ENCODE measurements around the gene ABHD14A. TPM values are rescaled to one million over a fixed set of nuclear protein-coding genes. Genes with fewer than 3 reads are reported as not detected.
A peak's percentile ranks its signal among the peaks of the same experiment; 100 is the strongest.

ABHD14A gene
- total RNA-seq, 4 donors from 2014 or later = 3.1 to 11.9 (median 8.3) TPM

GRCh38 chr3:51930439-51930838 lies 44.4 kb upstream of the ABHD14A start:
- Histone ChIP-seq H3K9me3 (no peaks in the 10 kb centered on the region), H3K4me1 (no peaks in the 10 kb centered on the region), H3K27ac (no peak overlapping the region), H3K27me3 (no peaks in the 10 kb centered on the region), H3K36me3 (peaks cover 33% of the 10 kb centered on the region), H3K4me3 (no peak overlapping the region)
- WGBS = 100% methylated on average over 1 of the region's 1 CpG
- TF ChIP-seq POLR2A (IDR thresholded peaks at IDR 0.05) = no peak
- no peak for TF ChIP-seq CTCF (IDR thresholded peaks at IDR 0.05)
- no peak for TF ChIP-seq POLR2AphosphoS5 (IDR thresholded peaks at IDR 0.05)
- TF ChIP-seq EP300 (IDR thresholded peaks at IDR 0.05) = no peak
- DNase-seq (ENCODE audit: low spot score in 2 of 2) = peak in 1 of 2 donors; percentile 29

- Histone ChIP-seq H3K27ac (no peak overlapping the region), H3K36me3 (peaks cover 46% of the 10 kb centered on the region), H3K4me1 (no peaks in the 10 kb centered on the region), H3K9me3 (no peaks in the 10 kb centered on the region), H3K27me3 (no peaks in the 10 kb centered on the region), H3K4me3 (no peak overlapping the region)
- DNase-seq (ENCODE audit: low spot score in 2 of 2) = peak in 1 of 2 donors; percentile 34
- WGBS = 96% methylated on average over 6 of the region's 6 CpGs
- TF ChIP-seq POLR2AphosphoS5 (IDR thresholded peaks at IDR 0.05) (no peak), POLR2A (IDR thresholded peaks at IDR 0.05) (no peak), EP300 (IDR thresholded peaks at IDR 0.05) (no peak), CTCF (IDR thresholded peaks at IDR 0.05) (no peak)
Measured at GRCh38 chr3:51931756-51932155, 43.1 kb upstream of the ABHD14A start.

GRCh38 chr3:51932471-51933370 lies 42.1 kb upstream of the ABHD14A start:
- Histone ChIP-seq H3K27me3 (no peaks in the 10 kb centered on the region), H3K36me3 (peaks cover 56% of the 10 kb centered on the region), H3K9me3 (no peaks in the 10 kb centered on the region), H3K4me3 (no peak overlapping the region), H3K27ac (no peak overlapping the region), H3K4me1 (no peaks in the 10 kb centered on the region)
- WGBS = 91% methylated on average over 14 of the region's 15 CpGs
- no peak for TF ChIP-seq POLR2AphosphoS5 (IDR thresholded peaks at IDR 0.05)
- no peak for TF ChIP-seq POLR2A (IDR thresholded peaks at IDR 0.05)
- TF ChIP-seq CTCF (IDR thresholded peaks at IDR 0.05) = no peak
- TF ChIP-seq EP300 (IDR thresholded peaks at IDR 0.05) = no peak
- peak; percentile 43 to 56 for DNase-seq (ENCODE audit: low spot score in 2 of 2)

GRCh38 chr3:51933471-51934138 lies 41.3 kb upstream of the ABHD14A start:
- no peaks in the 10 kb centered on the region for H3K4me1 ChIP-seq
- 85% methylated on average over 11 of the region's 13 CpGs for WGBS
- no peaks in the 10 kb centered on the region for H3K27me3 ChIP-seq
- no peak for TF ChIP-seq POLR2AphosphoS5 (IDR thresholded peaks at IDR 0.05)
- TF ChIP-seq CTCF (IDR thresholded peaks at IDR 0.05) = no peak
- TF ChIP-seq POLR2A (IDR thresholded peaks at IDR 0.05) = no peak
- no peak for TF ChIP-seq EP300 (IDR thresholded peaks at IDR 0.05)
- no peak overlapping the region for H3K4me3 ChIP-seq
- no peak overlapping the region for H3K27ac ChIP-seq
- DNase-seq (ENCODE audit: low spot score in 2 of 2) = peak in 1 of 2 donors; percentile 64
- peaks cover 65% of the 10 kb centered on the region for H3K36me3 ChIP-seq
- H3K9me3 ChIP-seq = no peaks in the 10 kb centered on the region
